ENCODE measurements around the gene TNFSF12. TPM values are rescaled to one million over a fixed set of nuclear protein-coding genes. Genes with fewer than 3 reads are reported as not detected.

The TNFSF12 gene
- polyA plus RNA-seq, 3 donors = 37.7 to 98.3 (median 50.2) TPM

- H3K79me2 ChIP-seq (ENCODE audit: insufficient read depth, low read length) = no peaks in the 10 kb centered on the region
- H3K36me3 ChIP-seq (replicated peaks in 1 of 2; ENCODE audit: control insufficient read depth in 1 of 2, insufficient read depth in 2 of 2, low read length in 2 of 2) = no peaks in the 10 kb centered on the region
- no peak overlapping the region for H3K27ac ChIP-seq (ENCODE audit: low read depth in 1 of 2, low read length in 2 of 2)
- intact Hi-C loops (cut with micrococcal nuclease) = no loop called here
- no peak overlapping the region for H3K4me3 Mint-ChIP-seq
- H3K27me3 Mint-ChIP-seq (ENCODE audit: low read depth in 3 of 3) = peaks cover 4 to 9% (median 5%) of the 10 kb centered on the region in 3 donors
- WGBS (ENCODE audit: insufficient coverage) = 92% methylated on average over 5 of the region's 11 CpGs
- H2AFZ ChIP-seq (ENCODE audit: insufficient read depth, low read depth, low read length, poor library complexity, severe bottlenecking) = no peak overlapping the region
- DNase-seq = no peak
- H3K27me3 ChIP-seq (ENCODE audit: control insufficient read depth in 2 of 2, insufficient read depth in 2 of 2, low read length in 2 of 2) = no peaks in the 10 kb centered on the region
- H3K4me1 Mint-ChIP-seq = peaks cover 2% of the 10 kb centered on the region
- no peak overlapping the region for H3K4me2 ChIP-seq (replicated peaks; ENCODE audit: extremely low read depth, low read length, poor library complexity, severe bottlenecking)
- H4K20me1 ChIP-seq (ENCODE audit: insufficient read depth, low read length) = no peaks in the 10 kb centered on the region
- H3K9me3 ChIP-seq (replicated peaks in 1 of 2; ENCODE audit: control insufficient read depth in 1 of 2, insufficient read depth in 1 of 2, low read length in 2 of 2) = peaks cover 17 to 20% of the 10 kb centered on the region in 2 donors
- H3K9ac ChIP-seq (ENCODE audit: insufficient read depth, low read length, poor library complexity, severe bottlenecking) = no peak overlapping the region
- H3K36me3 Mint-ChIP-seq = no peaks in the 10 kb centered on the region
- H3K4me3 ChIP-seq (replicated peaks in 1 of 3; ENCODE audit: low read depth in 2 of 3, low read length in 3 of 3) = no peak overlapping the region
- H3K4me1 ChIP-seq (ENCODE audit: control insufficient read depth in 1 of 2, insufficient read depth in 2 of 2, low read length in 2 of 2) = no peaks in the 10 kb centered on the region
- H3K27ac Mint-ChIP-seq = no peak overlapping the region
- TF ChIP-seq CTCF (IDR thresholded peaks at IDR 0.05) = no peak
- H3K9me3 Mint-ChIP-seq = peaks cover 12 to 30% (median 18%) of the 10 kb centered on the region in 7 donors
These were observed 9.8 kb upstream of the TNFSF12 start for GRCh38 chr17:7538891-7539545.

- no peaks in the 10 kb centered on the region for H3K79me2 ChIP-seq (ENCODE audit: insufficient read depth, low read length)
- H3K27me3 ChIP-seq (ENCODE audit: control insufficient read depth in 2 of 2, insufficient read depth in 2 of 2, low read length in 2 of 2) = no peaks in the 10 kb centered on the region
- no peak overlapping the region for H3K9ac ChIP-seq (ENCODE audit: insufficient read depth, low read length, poor library complexity, severe bottlenecking)
- 100% methylated on average over 6 of the region's 9 CpGs for WGBS (ENCODE audit: insufficient coverage)
- TF ChIP-seq CTCF (IDR thresholded peaks at IDR 0.05) = no peak
- Mint-ChIP-seq H3K27ac (no peak overlapping the region), H3K4me3 (no peak overlapping the region), H3K4me1 (no peaks in the 10 kb centered on the region), H3K27me3 (ENCODE audit: low read depth in 3 of 3) (peaks cover 4 to 7% (median 5%) of the 10 kb centered on the region in 3 donors), H3K9me3 (peaks cover 12 to 25% (median 18%) of the 10 kb centered on the region in 7 donors), H3K36me3 (no peaks in the 10 kb centered on the region)
- intact Hi-C loops (cut with micrococcal nuclease) = no loop called here
- H3K4me2 ChIP-seq (replicated peaks; ENCODE audit: extremely low read depth, low read length, poor library complexity, severe bottlenecking) = no peak overlapping the region
- H3K9me3 ChIP-seq (replicated peaks in 1 of 2; ENCODE audit: control insufficient read depth in 1 of 2, insufficient read depth in 1 of 2, low read length in 2 of 2) = peaks cover 17 to 20% of the 10 kb centered on the region in 2 donors
- no peaks in the 10 kb centered on the region for H3K36me3 ChIP-seq (replicated peaks in 1 of 2; ENCODE audit: control insufficient read depth in 1 of 2, insufficient read depth in 2 of 2, low read length in 2 of 2)
- no peak for DNase-seq
- H3K4me1 ChIP-seq (ENCODE audit: control insufficient read depth in 1 of 2, insufficient read depth in 2 of 2, low read length in 2 of 2) = no peaks in the 10 kb centered on the region
- H3K4me3 ChIP-seq (replicated peaks in 1 of 3; ENCODE audit: low read depth in 2 of 3, low read length in 3 of 3) = no peak overlapping the region
- no peak overlapping the region for H2AFZ ChIP-seq (ENCODE audit: insufficient read depth, low read depth, low read length, poor library complexity, severe bottlenecking)
- no peaks in the 10 kb centered on the region for H4K20me1 ChIP-seq (ENCODE audit: insufficient read depth, low read length)
- H3K27ac ChIP-seq (ENCODE audit: low read depth in 1 of 2, low read length in 2 of 2) = no peak overlapping the region
These were observed 7.7 kb upstream of the TNFSF12 start for GRCh38 chr17:7541074-7541621.
